Upper lobe of left lung (tissue), 4 donors: ENCODE data around the gene LIPH.

ENCODE experiments used
- POLR2A ChIP-seq, 4 donors: fragments of 450-650 bp; IDR thresholded peaks; one replicate each; pipeline ENCODE4 v1.5.1; 2016 to 2017; ENCODE audit warnings: antibody characterized with exemption in 4 of 4, mild to moderate bottlenecking in 2 of 4
- TF ChIP-seq, protein P1 (sequence below), 6 experiments: fragments of 450-650 bp in 4 of 6; fragments of 200-600 bp in 2 of 6; sonication (generic) in 2 of 6; IDR thresholded peaks; one replicate each; pipeline ENCODE4 v1.5.1; 2016 to 2019; ENCODE audit warnings: antibody characterized with exemption in 6 of 6

DNA sequence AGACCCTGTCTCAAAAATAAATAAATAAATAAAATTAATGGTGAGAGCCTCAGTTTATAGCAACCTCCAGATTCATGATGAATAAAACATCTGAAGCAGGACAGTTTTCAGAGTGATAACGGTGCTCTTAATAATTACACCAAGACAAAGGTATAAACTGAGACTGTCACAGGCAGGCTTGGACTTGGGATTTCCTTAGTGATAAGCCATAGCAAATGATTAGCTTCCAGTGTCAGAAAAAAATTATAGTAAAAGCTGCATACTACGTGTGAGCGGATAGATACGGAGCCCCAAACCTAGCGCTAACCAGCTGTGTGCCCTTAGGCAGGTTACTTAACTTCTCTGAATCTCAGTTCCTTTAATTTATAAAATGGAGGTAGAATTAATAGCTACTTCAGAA, 21.5 kb downstream of the LIPH start:
- no peak for TF ChIP-seq POLR2A (IDR thresholded peaks at IDR 0.05)
- TF ChIP-seq, protein P1, sequence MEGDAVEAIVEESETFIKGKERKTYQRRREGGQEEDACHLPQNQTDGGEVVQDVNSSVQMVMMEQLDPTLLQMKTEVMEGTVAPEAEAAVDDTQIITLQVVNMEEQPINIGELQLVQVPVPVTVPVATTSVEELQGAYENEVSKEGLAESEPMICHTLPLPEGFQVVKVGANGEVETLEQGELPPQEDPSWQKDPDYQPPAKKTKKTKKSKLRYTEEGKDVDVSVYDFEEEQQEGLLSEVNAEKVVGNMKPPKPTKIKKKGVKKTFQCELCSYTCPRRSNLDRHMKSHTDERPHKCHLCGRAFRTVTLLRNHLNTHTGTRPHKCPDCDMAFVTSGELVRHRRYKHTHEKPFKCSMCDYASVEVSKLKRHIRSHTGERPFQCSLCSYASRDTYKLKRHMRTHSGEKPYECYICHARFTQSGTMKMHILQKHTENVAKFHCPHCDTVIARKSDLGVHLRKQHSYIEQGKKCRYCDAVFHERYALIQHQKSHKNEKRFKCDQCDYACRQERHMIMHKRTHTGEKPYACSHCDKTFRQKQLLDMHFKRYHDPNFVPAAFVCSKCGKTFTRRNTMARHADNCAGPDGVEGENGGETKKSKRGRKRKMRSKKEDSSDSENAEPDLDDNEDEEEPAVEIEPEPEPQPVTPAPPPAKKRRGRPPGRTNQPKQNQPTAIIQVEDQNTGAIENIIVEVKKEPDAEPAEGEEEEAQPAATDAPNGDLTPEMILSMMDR (IDR thresholded peaks at IDR 0.05) = no peak
